ENCODE data around the gene TGIF2. TPM values are rescaled to one million over a fixed set of nuclear protein-coding genes. Genes with fewer than 3 reads are reported as not detected.
"Not testable (repeated sequence)": the region's sequence is repeated elsewhere in the genome, so short reads cannot be mapped to it uniquely, and the experiment has no call there.

The TGIF2 gene
- total RNA-seq, 1 donor from 2014 or later = 13.4 TPM

- DNase-seq (ENCODE audit: low read depth) = no peak
- H3K4me3 ChIP-seq (ENCODE audit: low read depth, low read length) = no peak overlapping the region
- no peak for TF ChIP-seq CTCF (conservative IDR thresholded peaks at IDR 0.05; ENCODE audit: low read depth, low read length)
Observed at GRCh38 chr20:36563374-36563773, 10.0 kb upstream of the TGIF2 start.

GRCh38 chr20:36564078-36564725 is 9.2 kb upstream of the TGIF2 start:
- not testable (repeated sequence) for H3K4me3 ChIP-seq (ENCODE audit: low read depth, low read length)

GRCh38 chr20:36564726-36565121 is 8.7 kb upstream of the TGIF2 start:
- DNase-seq (ENCODE audit: low read depth); H3K4me3 ChIP-seq (ENCODE audit: low read depth, low read length): not testable (repeated sequence)

More at GRCh38 chr20:36564078-36564725, 9.2 kb upstream of the TGIF2 start:
- not testable (repeated sequence) for DNase-seq (ENCODE audit: low read depth)

GRCh38 chr20:36565520-36565919 is 7.9 kb upstream of the TGIF2 start:
- no peak for TF ChIP-seq CTCF (conservative IDR thresholded peaks at IDR 0.05; ENCODE audit: low read depth, low read length)
- no peak for DNase-seq (ENCODE audit: low read depth)
- no peak overlapping the region for H3K4me3 ChIP-seq (ENCODE audit: low read depth, low read length)

GRCh38 chr20:36569847-36570429 is 3.5 kb upstream of the TGIF2 start:
- DNase-seq (ENCODE audit: low read depth) = no peak
- H3K4me3 ChIP-seq (ENCODE audit: low read depth, low read length) = no peak overlapping the region
- TF ChIP-seq CTCF (conservative IDR thresholded peaks at IDR 0.05; ENCODE audit: low read depth, low read length) = no peak

- no peak for DNase-seq (ENCODE audit: low read depth)
Observed at GRCh38 chr20:36571564-36572504, 1.6 kb upstream of the TGIF2 start.

GRCh38 chr20:36572701-36573102 is 695 bp upstream of the TGIF2 start:
- H3K4me3 ChIP-seq (ENCODE audit: low read depth, low read length) = peak overlapping the region; percentile 84
- no peak for DNase-seq (ENCODE audit: low read depth)
- TF ChIP-seq CTCF (conservative IDR thresholded peaks at IDR 0.05; ENCODE audit: low read depth, low read length) = no peak

More at GRCh38 chr20:36571564-36572504, 1.6 kb upstream of the TGIF2 start:
- no peak for TF ChIP-seq CTCF (conservative IDR thresholded peaks at IDR 0.05; ENCODE audit: low read depth, low read length)
- no peak overlapping the region for H3K4me3 ChIP-seq (ENCODE audit: low read depth, low read length)
